Measurements from ENCODE around the gene CC2D1A. TPM values are rescaled to one million over a fixed set of nuclear protein-coding genes. Genes with fewer than 3 reads are reported as not detected.

CC2D1A gene
- total and polyA plus RNA-seq, 2 experiments from 2014 or later: 23.1 to 39.7 TPM

DNA sequence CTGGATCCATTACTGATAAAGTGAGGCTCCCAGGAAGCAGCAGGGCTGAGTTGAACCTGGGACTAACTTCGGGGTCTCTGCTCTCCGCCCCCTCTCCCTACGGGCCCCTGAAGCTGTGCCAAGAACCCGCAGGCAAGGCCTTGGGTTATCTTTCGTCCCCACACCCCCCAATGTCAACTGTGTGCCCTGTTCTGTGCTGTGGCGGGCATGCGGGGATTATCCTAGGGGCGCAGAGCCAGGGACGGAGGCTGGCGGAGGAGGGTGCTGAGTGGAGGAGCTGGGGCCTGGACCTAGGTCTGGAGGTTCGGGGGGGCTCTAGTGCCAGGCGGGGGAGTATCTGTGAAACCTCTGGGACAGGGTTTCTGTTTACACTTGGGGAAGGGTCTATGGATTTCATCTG is 73.7 kb downstream of the CC2D1A start:
- H3K36me3 ChIP-seq (ENCODE audit: insufficient read depth): no peaks in the 10 kb centered on the region
- H3K4me2 ChIP-seq: peak overlapping the region; percentile 92
- H4K20me1 ChIP-seq (replicated peaks; ENCODE audit: insufficient read depth): no peaks in the 10 kb centered on the region
- Mint-ChIP-seq H3K27ac (no peak overlapping the region), H3K27me3 (ENCODE audit: insufficient read depth, low read depth, poor library complexity) (peaks cover 10% of the 10 kb centered on the region), H3K4me3 (peak overlapping the region; percentile 57), H3K36me3 (ENCODE audit: low read depth) (no peaks in the 10 kb centered on the region; the same call in 2 of the 3 replicates), H3K4me1 (peaks cover 15% of the 10 kb centered on the region; the same call in 2 of the 3 replicates), H3K9me3 (no peaks in the 10 kb centered on the region)
- H3K4me3 ChIP-seq: peak overlapping the region; percentile 66
- H3K27me3 ChIP-seq (ENCODE audit: insufficient read depth): no peaks in the 10 kb centered on the region
- DNase-seq (ENCODE audit: low spot score) (no peak), ATAC-seq (no peak)
- H3K79me2 ChIP-seq (replicated peaks; ENCODE audit: insufficient read depth): no peaks in the 10 kb centered on the region
- TF ChIP-seq NANOG (IDR thresholded peaks at IDR 0.05; ENCODE audit: borderline replicate concordance): no peak
- TF ChIP-seq ZNF114 (CRISPR knock-in tag; IDR thresholded peaks at IDR 0.05): no peak
- TF ChIP-seq STAT1 (IDR thresholded peaks at IDR 0.05; ENCODE audit: unreplicated experiment): no peak
- TF ChIP-seq, protein P1, sequence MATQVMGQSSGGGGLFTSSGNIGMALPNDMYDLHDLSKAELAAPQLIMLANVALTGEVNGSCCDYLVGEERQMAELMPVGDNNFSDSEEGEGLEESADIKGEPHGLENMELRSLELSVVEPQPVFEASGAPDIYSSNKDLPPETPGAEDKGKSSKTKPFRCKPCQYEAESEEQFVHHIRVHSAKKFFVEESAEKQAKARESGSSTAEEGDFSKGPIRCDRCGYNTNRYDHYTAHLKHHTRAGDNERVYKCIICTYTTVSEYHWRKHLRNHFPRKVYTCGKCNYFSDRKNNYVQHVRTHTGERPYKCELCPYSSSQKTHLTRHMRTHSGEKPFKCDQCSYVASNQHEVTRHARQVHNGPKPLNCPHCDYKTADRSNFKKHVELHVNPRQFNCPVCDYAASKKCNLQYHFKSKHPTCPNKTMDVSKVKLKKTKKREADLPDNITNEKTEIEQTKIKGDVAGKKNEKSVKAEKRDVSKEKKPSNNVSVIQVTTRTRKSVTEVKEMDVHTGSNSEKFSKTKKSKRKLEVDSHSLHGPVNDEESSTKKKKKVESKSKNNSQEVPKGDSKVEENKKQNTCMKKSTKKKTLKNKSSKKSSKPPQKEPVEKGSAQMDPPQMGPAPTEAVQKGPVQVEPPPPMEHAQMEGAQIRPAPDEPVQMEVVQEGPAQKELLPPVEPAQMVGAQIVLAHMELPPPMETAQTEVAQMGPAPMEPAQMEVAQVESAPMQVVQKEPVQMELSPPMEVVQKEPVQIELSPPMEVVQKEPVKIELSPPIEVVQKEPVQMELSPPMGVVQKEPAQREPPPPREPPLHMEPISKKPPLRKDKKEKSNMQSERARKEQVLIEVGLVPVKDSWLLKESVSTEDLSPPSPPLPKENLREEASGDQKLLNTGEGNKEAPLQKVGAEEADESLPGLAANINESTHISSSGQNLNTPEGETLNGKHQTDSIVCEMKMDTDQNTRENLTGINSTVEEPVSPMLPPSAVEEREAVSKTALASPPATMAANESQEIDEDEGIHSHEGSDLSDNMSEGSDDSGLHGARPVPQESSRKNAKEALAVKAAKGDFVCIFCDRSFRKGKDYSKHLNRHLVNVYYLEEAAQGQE (IDR thresholded peaks at IDR 0.05; ENCODE audit: unreplicated experiment): no peak
- no peak for TF ChIP-seq CREB1 (CRISPR knock-in tag; IDR thresholded peaks at IDR 0.05; ENCODE audit: low read depth)
- TF ChIP-seq, protein P2, sequence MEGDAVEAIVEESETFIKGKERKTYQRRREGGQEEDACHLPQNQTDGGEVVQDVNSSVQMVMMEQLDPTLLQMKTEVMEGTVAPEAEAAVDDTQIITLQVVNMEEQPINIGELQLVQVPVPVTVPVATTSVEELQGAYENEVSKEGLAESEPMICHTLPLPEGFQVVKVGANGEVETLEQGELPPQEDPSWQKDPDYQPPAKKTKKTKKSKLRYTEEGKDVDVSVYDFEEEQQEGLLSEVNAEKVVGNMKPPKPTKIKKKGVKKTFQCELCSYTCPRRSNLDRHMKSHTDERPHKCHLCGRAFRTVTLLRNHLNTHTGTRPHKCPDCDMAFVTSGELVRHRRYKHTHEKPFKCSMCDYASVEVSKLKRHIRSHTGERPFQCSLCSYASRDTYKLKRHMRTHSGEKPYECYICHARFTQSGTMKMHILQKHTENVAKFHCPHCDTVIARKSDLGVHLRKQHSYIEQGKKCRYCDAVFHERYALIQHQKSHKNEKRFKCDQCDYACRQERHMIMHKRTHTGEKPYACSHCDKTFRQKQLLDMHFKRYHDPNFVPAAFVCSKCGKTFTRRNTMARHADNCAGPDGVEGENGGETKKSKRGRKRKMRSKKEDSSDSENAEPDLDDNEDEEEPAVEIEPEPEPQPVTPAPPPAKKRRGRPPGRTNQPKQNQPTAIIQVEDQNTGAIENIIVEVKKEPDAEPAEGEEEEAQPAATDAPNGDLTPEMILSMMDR (conservative IDR thresholded peaks at IDR 0.05; ENCODE audit: low read depth in 2 of 2): no peak
- no peak for TF ChIP-seq EZH2 (IDR thresholded peaks at IDR 0.05; ENCODE audit: low read depth, unreplicated experiment)
- no peak for TF ChIP-seq POLR2AphosphoS5 (IDR thresholded peaks at IDR 0.05; ENCODE audit: low read depth)
- no peak for TF ChIP-seq EZH2phosphoT487 (IDR thresholded peaks at IDR 0.05; ENCODE audit: unreplicated experiment)
- TF ChIP-seq, protein P3, sequence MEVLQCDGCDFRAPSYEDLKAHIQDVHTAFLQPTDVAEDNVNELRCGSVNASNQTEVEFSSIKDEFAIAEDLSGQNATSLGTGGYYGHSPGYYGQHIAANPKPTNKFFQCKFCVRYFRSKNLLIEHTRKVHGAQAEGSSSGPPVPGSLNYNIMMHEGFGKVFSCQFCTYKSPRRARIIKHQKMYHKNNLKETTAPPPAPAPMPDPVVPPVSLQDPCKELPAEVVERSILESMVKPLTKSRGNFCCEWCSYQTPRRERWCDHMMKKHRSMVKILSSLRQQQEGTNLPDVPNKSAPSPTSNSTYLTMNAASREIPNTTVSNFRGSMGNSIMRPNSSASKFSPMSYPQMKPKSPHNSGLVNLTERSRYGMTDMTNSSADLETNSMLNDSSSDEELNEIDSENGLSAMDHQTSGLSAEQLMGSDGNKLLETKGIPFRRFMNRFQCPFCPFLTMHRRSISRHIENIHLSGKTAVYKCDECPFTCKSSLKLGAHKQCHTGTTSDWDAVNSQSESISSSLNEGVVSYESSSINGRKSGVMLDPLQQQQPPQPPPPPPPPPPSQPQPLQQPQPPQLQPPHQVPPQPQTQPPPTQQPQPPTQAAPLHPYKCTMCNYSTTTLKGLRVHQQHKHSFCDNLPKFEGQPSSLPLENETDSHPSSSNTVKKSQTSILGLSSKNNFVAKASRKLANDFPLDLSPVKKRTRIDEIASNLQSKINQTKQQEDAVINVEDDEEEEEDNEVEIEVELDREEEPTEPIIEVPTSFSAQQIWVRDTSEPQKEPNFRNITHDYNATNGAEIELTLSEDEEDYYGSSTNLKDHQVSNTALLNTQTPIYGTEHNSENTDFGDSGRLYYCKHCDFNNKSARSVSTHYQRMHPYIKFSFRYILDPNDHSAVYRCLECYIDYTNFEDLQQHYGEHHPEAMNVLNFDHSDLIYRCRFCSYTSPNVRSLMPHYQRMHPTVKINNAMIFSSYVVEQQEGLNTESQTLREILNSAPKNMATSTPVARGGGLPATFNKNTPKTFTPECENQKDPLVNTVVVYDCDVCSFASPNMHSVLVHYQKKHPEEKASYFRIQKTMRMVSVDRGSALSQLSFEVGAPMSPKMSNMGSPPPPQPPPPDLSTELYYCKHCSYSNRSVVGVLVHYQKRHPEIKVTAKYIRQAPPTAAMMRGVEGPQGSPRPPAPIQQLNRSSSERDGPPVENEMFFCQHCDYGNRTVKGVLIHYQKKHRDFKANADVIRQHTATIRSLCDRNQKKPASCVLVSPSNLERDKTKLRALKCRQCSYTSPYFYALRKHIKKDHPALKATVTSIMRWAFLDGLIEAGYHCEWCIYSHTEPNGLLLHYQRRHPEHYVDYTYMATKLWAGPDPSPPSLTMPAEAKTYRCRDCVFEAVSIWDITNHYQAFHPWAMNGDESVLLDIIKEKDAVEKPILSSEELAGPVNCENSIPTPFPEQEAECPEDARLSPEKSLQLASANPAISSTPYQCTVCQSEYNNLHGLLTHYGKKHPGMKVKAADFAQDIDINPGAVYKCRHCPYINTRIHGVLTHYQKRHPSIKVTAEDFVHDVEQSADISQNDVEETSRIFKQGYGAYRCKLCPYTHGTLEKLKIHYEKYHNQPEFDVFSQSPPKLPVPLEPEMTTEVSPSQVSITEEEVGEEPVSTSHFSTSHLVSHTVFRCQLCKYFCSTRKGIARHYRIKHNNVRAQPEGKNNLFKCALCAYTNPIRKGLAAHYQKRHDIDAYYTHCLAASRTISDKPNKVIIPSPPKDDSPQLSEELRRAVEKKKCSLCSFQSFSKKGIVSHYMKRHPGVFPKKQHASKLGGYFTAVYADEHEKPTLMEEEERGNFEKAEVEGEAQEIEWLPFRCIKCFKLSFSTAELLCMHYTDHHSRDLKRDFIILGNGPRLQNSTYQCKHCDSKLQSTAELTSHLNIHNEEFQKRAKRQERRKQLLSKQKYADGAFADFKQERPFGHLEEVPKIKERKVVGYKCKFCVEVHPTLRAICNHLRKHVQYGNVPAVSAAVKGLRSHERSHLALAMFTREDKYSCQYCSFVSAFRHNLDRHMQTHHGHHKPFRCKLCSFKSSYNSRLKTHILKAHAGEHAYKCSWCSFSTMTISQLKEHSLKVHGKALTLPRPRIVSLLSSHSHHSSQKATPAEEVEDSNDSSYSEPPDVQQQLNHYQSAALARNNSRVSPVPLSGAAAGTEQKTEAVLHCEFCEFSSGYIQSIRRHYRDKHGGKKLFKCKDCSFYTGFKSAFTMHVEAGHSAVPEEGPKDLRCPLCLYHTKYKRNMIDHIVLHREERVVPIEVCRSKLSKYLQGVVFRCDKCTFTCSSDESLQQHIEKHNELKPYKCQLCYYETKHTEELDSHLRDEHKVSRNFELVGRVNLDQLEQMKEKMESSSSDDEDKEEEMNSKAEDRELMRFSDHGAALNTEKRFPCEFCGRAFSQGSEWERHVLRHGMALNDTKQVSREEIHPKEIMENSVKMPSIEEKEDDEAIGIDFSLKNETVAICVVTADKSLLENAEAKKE (CRISPR knock-in tag; IDR thresholded peaks at IDR 0.05): no peak
- no peak for TF ChIP-seq ZNF331 (CRISPR knock-in tag; IDR thresholded peaks at IDR 0.05; ENCODE audit: low read depth)
- no peaks in the 10 kb centered on the region for H3F3A ChIP-seq (replicated peaks; ENCODE audit: low read depth)
- peaks cover 21% of the 10 kb centered on the region for H3K4me1 ChIP-seq (ENCODE audit: insufficient read depth)
- no peaks in the 10 kb centered on the region for H3K9me2 ChIP-seq (ENCODE audit: insufficient read depth)
- H2AFZ ChIP-seq: no peak overlapping the region
- no peak overlapping the region for H3K27ac ChIP-seq (ENCODE audit: low read depth)
